ENCODE results near the gene PTPRT. TPM values are rescaled to one million over a fixed set of nuclear protein-coding genes. Genes with fewer than 3 reads are reported as not detected.

The PTPRT gene
- total and polyA plus RNA-seq, 2 of the 4 experiments (the other 2 are of a cell fraction), result not detected

GRCh38 chr20:43238266-43238665, 48.6 kb upstream of the PTPRT start:
- BruUV-seq (replicated peaks), result no TSS peak
- ATAC-seq (ENCODE audit: low read depth), result no peak

More at GRCh38 chr20:43238266-43238665, 48.6 kb upstream of the PTPRT start:
- H3K79me1 ChIP-seq (ENCODE audit: low read depth in 1 of 2, low read length in 2 of 2), result no peaks in the 10 kb centered on the region
- no peak overlapping the region for H3K9ac ChIP-seq (ENCODE audit: low read depth, low read length)
- no peaks in the 10 kb centered on the region for H3K27me3 ChIP-seq (ENCODE audit: control insufficient read depth, insufficient read depth, low read length)
- no peak overlapping the region for H3K27ac ChIP-seq (ENCODE audit: insufficient read depth, low read length)
- H3K4me2 ChIP-seq (ENCODE audit: low read depth, low read length), result no peak overlapping the region
- no peak overlapping the region for H2BK5ac ChIP-seq (ENCODE audit: low read depth, low read length, poor library complexity, severe bottlenecking)
- H3K9me1 ChIP-seq (ENCODE audit: insufficient read depth, low read length), result no peaks in the 10 kb centered on the region
- H2AK9ac ChIP-seq (replicated peaks; ENCODE audit: low read depth, low read length, poor library complexity), result no peak overlapping the region
- H3K9me3 ChIP-seq (ENCODE audit: control insufficient read depth, insufficient read depth, low read length), result no peaks in the 10 kb centered on the region
- H2AK5ac ChIP-seq (ENCODE audit: low read depth, low read length), result no peak overlapping the region
- no peak overlapping the region for H3K23ac ChIP-seq (ENCODE audit: low read depth, low read length)
- intact Hi-C loops (cut with micrococcal nuclease), result no loop called here
- no peak overlapping the region for H3K18ac ChIP-seq (ENCODE audit: low read depth, low read length)
- H3K4ac ChIP-seq (ENCODE audit: low read depth, low read length), result no peak overlapping the region
- no peak overlapping the region for H3K56ac ChIP-seq (ENCODE audit: extremely low read depth, insufficient read depth, low read length)
- dilution Hi-C loops (cut with HindIII; ENCODE audit: low sequenced_read_pairs, unreplicated experiment), result no loop called here
- TF ChIP-seq MAZ (IDR thresholded peaks at IDR 0.05; ENCODE audit: borderline replicate concordance, low read depth, low read length) (no peak), RCOR1 (IDR thresholded peaks at IDR 0.05; ENCODE audit: insufficient replicate concordance, low read length) (no peak), NFE2L2 (IDR thresholded peaks at IDR 0.05; ENCODE audit: low read depth, low read length) (no peak), FOS (IDR thresholded peaks at IDR 0.05; ENCODE audit: low read depth, low read length) (no peak), CEBPB (IDR thresholded peaks at IDR 0.05; ENCODE audit: low read depth, low read length) (no peak), MXI1 (IDR thresholded peaks at IDR 0.05; ENCODE audit: borderline replicate concordance, low read depth, low read length) (no peak), ELK1 (IDR thresholded peaks at IDR 0.05; ENCODE audit: borderline replicate concordance, low read depth, low read length) (no peak), RFX5 (IDR thresholded peaks at IDR 0.05; ENCODE audit: low read depth, low read length) (no peak), USF2 (IDR thresholded peaks at IDR 0.05; ENCODE audit: low read depth, low read length) (no peak), CHD1 (IDR thresholded peaks at IDR 0.05; ENCODE audit: low read depth, low read length) (no peak), BHLHE40 (IDR thresholded peaks at IDR 0.05; ENCODE audit: low read depth, low read length) (no peak), MAFK (IDR thresholded peaks at IDR 0.05; ENCODE audit: low read depth, low read length) (no peak), RAD21 (IDR thresholded peaks at IDR 0.05; ENCODE audit: low read length) (no peak), SMC3 (IDR thresholded peaks at IDR 0.05; ENCODE audit: low read depth, low read length) (no peak), POLR2A (IDR thresholded peaks at IDR 0.05; ENCODE audit: low read depth, low read length) (no peak)
- TF ChIP-seq, protein P1, sequence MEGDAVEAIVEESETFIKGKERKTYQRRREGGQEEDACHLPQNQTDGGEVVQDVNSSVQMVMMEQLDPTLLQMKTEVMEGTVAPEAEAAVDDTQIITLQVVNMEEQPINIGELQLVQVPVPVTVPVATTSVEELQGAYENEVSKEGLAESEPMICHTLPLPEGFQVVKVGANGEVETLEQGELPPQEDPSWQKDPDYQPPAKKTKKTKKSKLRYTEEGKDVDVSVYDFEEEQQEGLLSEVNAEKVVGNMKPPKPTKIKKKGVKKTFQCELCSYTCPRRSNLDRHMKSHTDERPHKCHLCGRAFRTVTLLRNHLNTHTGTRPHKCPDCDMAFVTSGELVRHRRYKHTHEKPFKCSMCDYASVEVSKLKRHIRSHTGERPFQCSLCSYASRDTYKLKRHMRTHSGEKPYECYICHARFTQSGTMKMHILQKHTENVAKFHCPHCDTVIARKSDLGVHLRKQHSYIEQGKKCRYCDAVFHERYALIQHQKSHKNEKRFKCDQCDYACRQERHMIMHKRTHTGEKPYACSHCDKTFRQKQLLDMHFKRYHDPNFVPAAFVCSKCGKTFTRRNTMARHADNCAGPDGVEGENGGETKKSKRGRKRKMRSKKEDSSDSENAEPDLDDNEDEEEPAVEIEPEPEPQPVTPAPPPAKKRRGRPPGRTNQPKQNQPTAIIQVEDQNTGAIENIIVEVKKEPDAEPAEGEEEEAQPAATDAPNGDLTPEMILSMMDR (conservative IDR thresholded peaks at IDR 0.05; ENCODE audit: low read depth, low read length), result no peak
- no peak overlapping the region for H3K4me3 ChIP-seq (ENCODE audit: insufficient read depth, low read depth, low read length)
- H2AFZ ChIP-seq (replicated peaks; ENCODE audit: low read length, poor library complexity), result no peak overlapping the region
- DNase-seq, result no peak
- in situ Hi-C loops (cut with MboI; ENCODE audit: low sequenced_read_pairs), result no loop called here
- H3K14ac ChIP-seq (replicated peaks; ENCODE audit: low read depth, low read length), result no peak overlapping the region
- H2BK120ac ChIP-seq (ENCODE audit: low read depth, low read length), result no peak overlapping the region
- no peak overlapping the region for H2BK20ac ChIP-seq (ENCODE audit: low read depth, low read length)
- no peaks in the 10 kb centered on the region for H3K36me3 ChIP-seq (ENCODE audit: control insufficient read depth, insufficient read depth, low read length)
- H4K5ac ChIP-seq (ENCODE audit: low read depth, low read length), result no peak overlapping the region
- CTCF ChIA-PET, result no interaction called here
- H4K91ac ChIP-seq (ENCODE audit: insufficient read depth, low read depth, low read length), result no peak overlapping the region
- WGBS, 2 experiments (ENCODE audit: extremely low coverage in 2 of 2, insufficient read length in 1 of 2), result 0% methylated on average over 3 of the region's 5 CpGs; no CpG with 5 or more reads in 1 of the 2 experiments
- POLR2A ChIA-PET (ENCODE audit: unreplicated experiment), result no interaction called here
- no peak overlapping the region for H2BK15ac ChIP-seq (ENCODE audit: low read depth, low read length)
- no peaks in the 10 kb centered on the region for H3K4me1 ChIP-seq (ENCODE audit: control insufficient read depth, insufficient read depth, low read length)
- H4K20me1 ChIP-seq (ENCODE audit: insufficient read depth, low read length), result no peaks in the 10 kb centered on the region
- H4K8ac ChIP-seq (ENCODE audit: low read depth in 2 of 2, low read length in 2 of 2), result no peak overlapping the region

All from IMR-90 (cell line).